Activated T-helper 17 cell treated with anti-CD3 and anti-CD28 coated beads, Interleukin-2, amount 50 U/mL, for 72 hours (primary cell): ENCODE results near the gene UBL5. TPM values are rescaled to one million over a fixed set of nuclear protein-coding genes. Genes with fewer than 3 reads are reported as not detected.
"Not testable (repeated sequence)": the region's sequence is repeated elsewhere in the genome, so short reads cannot be mapped to it uniquely, and the experiment has no call there.

Source experiments
- ATAC-seq: fragments of 150-1000 bp; cut with Tn5 transposase; replicated peaks from 2 replicates; pipeline ENCODE4 v1.10.0; 2021; ENCODE audit warnings: mild to moderate bottlenecking, moderate library complexity
- H3K27ac Mint-ChIP-seq: one replicate; pipeline ENCODE4 v1.8.0; 2022; ENCODE audit warnings: mixed read lengths
- H3K27me3 Mint-ChIP-seq: one replicate; pipeline ENCODE4 v1.8.0; 2022; ENCODE audit warnings: mixed read lengths
- H3K36me3 Mint-ChIP-seq: one replicate; pipeline ENCODE4 v1.8.0; 2022; ENCODE audit warnings: low read depth, mild to moderate bottlenecking, mixed read lengths
- H3K4me1 Mint-ChIP-seq: one replicate; pipeline ENCODE4 v1.8.0; 2022; ENCODE audit warnings: mixed read lengths
- H3K4me3 Mint-ChIP-seq: one replicate; pipeline ENCODE4 v1.8.0; 2022; ENCODE audit warnings: mild to moderate bottlenecking, mixed read lengths
- H3K9me3 Mint-ChIP-seq: one replicate; pipeline ENCODE4 v1.8.0; 2022; ENCODE audit warnings: mixed read lengths
- total RNA-seq, 2 donors: library from RNA; stranded (reverse); gene quantifications; one replicate each; pipeline ENCODE4 v1.2.3, GENCODE V29; 2022

UBL5 gene
- total RNA-seq, 2 donors from 2014 or later, result 247 to 395 TPM

- Mint-ChIP-seq H3K4me1 (peaks cover 7% of the 10 kb centered on the region), H3K4me3 (peak within 1 kb of the TSS; percentile 90), H3K27ac (peak within 1 kb of the TSS; percentile 79), H3K27me3 (no peaks in the 10 kb centered on the region), H3K9me3 (no peaks in the 10 kb centered on the region), H3K36me3 (peaks cover 20% of the 10 kb centered on the region)
- ATAC-seq, result peak; percentile 99
Measured at GRCh38 chr19:9834726-9835506, 7.2 kb downstream of the UBL5 start, which contains the start of gene PIN1. Gene PIN1, plus strand, starts transcription at chr19:9835318. Its CDS starts 27 bp downstream, at chr19:9835345.

- H3K9me3 Mint-ChIP-seq, result no peaks in the 10 kb centered on the region
Measured at GRCh38 chr19:9835507-9835949, 7.8 kb downstream of the UBL5 start.

GRCh38 chr19:9836021-9836420, 8.3 kb downstream of the UBL5 start:
- no peaks in the 10 kb centered on the region for H3K27me3 Mint-ChIP-seq
- no peak for ATAC-seq
- H3K9me3 Mint-ChIP-seq, result no peaks in the 10 kb centered on the region
- peaks cover 25% of the 10 kb centered on the region for H3K36me3 Mint-ChIP-seq
- H3K4me3 Mint-ChIP-seq, result peak overlapping the region; percentile 90
- H3K4me1 Mint-ChIP-seq, result peaks cover 7% of the 10 kb centered on the region
- peak overlapping the region; percentile 78 for H3K27ac Mint-ChIP-seq

More at GRCh38 chr19:9835507-9835949, 7.8 kb downstream of the UBL5 start:
- Mint-ChIP-seq H3K36me3 (peaks cover 20% of the 10 kb centered on the region), H3K27ac (peak overlapping the region; percentile 78), H3K4me3 (peak overlapping the region; percentile 90), H3K4me1 (peaks cover 7% of the 10 kb centered on the region), H3K27me3 (no peaks in the 10 kb centered on the region)
- peak; percentile 6 for ATAC-seq

- H3K27ac Mint-ChIP-seq, result no peak overlapping the region
Measured at GRCh38 chr19:9838324-9838723, 10.6 kb downstream of the UBL5 start.

GRCh38 chr19:9839415-9839814, 11.7 kb downstream of the UBL5 start:
- no peak for ATAC-seq
- Mint-ChIP-seq H3K27ac (no peak overlapping the region), H3K9me3 (no peaks in the 10 kb centered on the region), H3K4me1 (peaks cover 13% of the 10 kb centered on the region), H3K36me3 (peaks cover 55% of the 10 kb centered on the region), H3K27me3 (no peaks in the 10 kb centered on the region), H3K4me3 (no peak overlapping the region)

More at GRCh38 chr19:9838324-9838723, 10.6 kb downstream of the UBL5 start:
- Mint-ChIP-seq H3K4me1 (peaks cover 13% of the 10 kb centered on the region), H3K4me3 (no peak overlapping the region), H3K36me3 (peaks cover 44% of the 10 kb centered on the region), H3K27me3 (no peaks in the 10 kb centered on the region), H3K9me3 (no peaks in the 10 kb centered on the region)
- ATAC-seq, result no peak

GRCh38 chr19:9842834-9843625, 15.3 kb downstream of the UBL5 start:
- Mint-ChIP-seq H3K27me3 (no peaks in the 10 kb centered on the region), H3K9me3 (no peaks in the 10 kb centered on the region), H3K4me3 (no peak overlapping the region), H3K27ac (no peak overlapping the region), H3K4me1 (peaks cover 10% of the 10 kb centered on the region), H3K36me3 (peaks cover 77% of the 10 kb centered on the region)
- no peak for ATAC-seq

- H3K27me3 Mint-ChIP-seq, H3K4me1 Mint-ChIP-seq, H3K4me3 Mint-ChIP-seq, ATAC-seq, H3K9me3 Mint-ChIP-seq, H3K27ac Mint-ChIP-seq: not testable (repeated sequence)
- peaks cover 82% of the 10 kb centered on the region for H3K36me3 Mint-ChIP-seq
Measured at GRCh38 chr19:9843626-9844273, 16.0 kb downstream of the UBL5 start.

GRCh38 chr19:9847087-9847671, 19.5 kb downstream of the UBL5 start:
- Mint-ChIP-seq H3K4me1 (peaks cover 4% of the 10 kb centered on the region), H3K9me3 (no peaks in the 10 kb centered on the region), H3K4me3 (no peak overlapping the region), H3K27me3 (no peaks in the 10 kb centered on the region), H3K36me3 (peaks cover 48% of the 10 kb centered on the region), H3K27ac (peak overlapping the region; percentile 66)
- ATAC-seq, result peak; percentile 80

GRCh38 chr19:9848060-9848459, 20.3 kb downstream of the UBL5 start:
- Mint-ChIP-seq H3K27me3 (no peaks in the 10 kb centered on the region), H3K27ac (no peak overlapping the region), H3K4me1 (peaks cover 4% of the 10 kb centered on the region), H3K9me3 (no peaks in the 10 kb centered on the region), H3K4me3 (no peak overlapping the region), H3K36me3 (peaks cover 43% of the 10 kb centered on the region)
- ATAC-seq, result peak; percentile 53

- Mint-ChIP-seq H3K27ac (no peak overlapping the region), H3K4me3 (no peak overlapping the region), H3K36me3 (peaks cover 39% of the 10 kb centered on the region), H3K4me1 (peaks cover 7% of the 10 kb centered on the region), H3K9me3 (no peaks in the 10 kb centered on the region), H3K27me3 (no peaks in the 10 kb centered on the region)
- no peak for ATAC-seq
Measured at GRCh38 chr19:9848762-9849161, 21.0 kb downstream of the UBL5 start.

- peaks cover 33% of the 10 kb centered on the region for H3K36me3 Mint-ChIP-seq
Measured at GRCh38 chr19:9849791-9850190, 22.1 kb downstream of the UBL5 start.

GRCh38 chr19:9850235-9850959, 22.7 kb downstream of the UBL5 start:
- ATAC-seq, result no peak
- H3K4me3 Mint-ChIP-seq, result no peak overlapping the region

More at GRCh38 chr19:9849791-9850190, 22.1 kb downstream of the UBL5 start:
- Mint-ChIP-seq H3K9me3 (no peaks in the 10 kb centered on the region), H3K27me3 (no peaks in the 10 kb centered on the region), H3K27ac (no peak overlapping the region), H3K4me3 (no peak overlapping the region), H3K4me1 (peaks cover 10% of the 10 kb centered on the region)
- ATAC-seq, result no peak

GRCh38 chr19:9854282-9854846, 26.6 kb downstream of the UBL5 start:
- Mint-ChIP-seq H3K4me1 (peaks cover 27% of the 10 kb centered on the region), H3K27ac (peak overlapping the region; percentile 51), H3K36me3 (peaks cover 7% of the 10 kb centered on the region), H3K27me3 (no peaks in the 10 kb centered on the region), H3K4me3 (no peak overlapping the region), H3K9me3 (no peaks in the 10 kb centered on the region)
- ATAC-seq, result no peak

More at GRCh38 chr19:9850235-9850959, 22.7 kb downstream of the UBL5 start:
- H3K4me1 Mint-ChIP-seq, result peaks cover 10% of the 10 kb centered on the region
- no peaks in the 10 kb centered on the region for H3K27me3 Mint-ChIP-seq
- H3K36me3 Mint-ChIP-seq, result peaks cover 27% of the 10 kb centered on the region
- no peaks in the 10 kb centered on the region for H3K9me3 Mint-ChIP-seq
- no peak overlapping the region for H3K27ac Mint-ChIP-seq
